GM12875 (cell line): ENCODE data around the gene HAPLN3.
A peak's percentile ranks its signal among the peaks of the same experiment; 100 is the strongest.
"Not testable (repeated sequence)": the region's sequence is repeated elsewhere in the genome, so short reads cannot be mapped to it uniquely, and the experiment has no call there.

ENCODE experiments used
- H3K4me3 ChIP-seq: one replicate; pipeline ENCODE4 v1.5.1; 2011; ENCODE audit warnings: low read depth, low read length, control low read depth
- CTCF ChIP-seq: IDR thresholded peaks from 2 replicates; pipeline ENCODE4 v1.5.1; 2011; ENCODE audit warnings: low read depth, mild to moderate bottlenecking, control low read depth, inconsistent platforms, low read length, moderate library complexity, borderline replicate concordance; ENCODE audit not compliant: insufficient read depth

The HAPLN3 gene

GRCh38 chr15:88894819-88895767, at the start of gene HAPLN3:
Gene HAPLN3 (minus strand): TSS chr15:88895544. CDS start chr15:88887298, 8,246 bp downstream.
- H3K4me3 ChIP-seq = peak within 1 kb of the TSS; percentile 40
- no peak for TF ChIP-seq CTCF

- TF ChIP-seq CTCF = no peak
Observed at GRCh38 chr15:88940110-88940675, 44.8 kb upstream of the HAPLN3 start.

GRCh38 chr15:88939486-88939806, 44.1 kb upstream of the HAPLN3 start:
- H3K4me3 ChIP-seq = no peak overlapping the region
- no peak for TF ChIP-seq CTCF

More at GRCh38 chr15:88940110-88940675, 44.8 kb upstream of the HAPLN3 start:
- no peak overlapping the region for H3K4me3 ChIP-seq

- no peak for TF ChIP-seq CTCF
- H3K4me3 ChIP-seq = no peak overlapping the region
Observed at GRCh38 chr15:88938802-88939485, 43.6 kb upstream of the HAPLN3 start.

GRCh38 chr15:88934449-88934848, 39.1 kb upstream of the HAPLN3 start:
- not testable (repeated sequence) for H3K4me3 ChIP-seq

- TF ChIP-seq CTCF = no peak
- no peak overlapping the region for H3K4me3 ChIP-seq
Observed at GRCh38 chr15:88932875-88933330, 37.6 kb upstream of the HAPLN3 start.

GRCh38 chr15:88932271-88932874, 37.0 kb upstream of the HAPLN3 start:
- no peak for TF ChIP-seq CTCF
- H3K4me3 ChIP-seq = no peak overlapping the region
